Neural cell (in vitro differentiated cells): ENCODE results near the gene UBE2QL1.

Experiments used
- EP300 ChIP-seq: fragments of 450-650 bp; conservative IDR thresholded peaks from 2 replicates; pipeline ENCODE4 v1.6.1; 2014; ENCODE audit warnings: antibody characterized with exemption, mild to moderate bottlenecking, moderate library complexity; ENCODE audit not compliant: poor library complexity, severe bottlenecking
- EZH2 ChIP-seq: fragments of 200-600, 300-800 bp; shearing (Covaris generic), sonication (generic); IDR thresholded peaks from 2 replicates; pipeline ENCODE4 v1.6.1; 2014; ENCODE audit warnings: antibody characterized with exemption, low read length, borderline replicate concordance, mild to moderate bottlenecking; ENCODE audit not compliant: insufficient read depth, poor library complexity, severe bottlenecking
- MXI1 ChIP-seq: fragments of 450-650 bp; conservative IDR thresholded peaks from 2 replicates; pipeline ENCODE4 v1.6.1; 2014; ENCODE audit warnings: antibody characterized with exemption, mild to moderate bottlenecking; ENCODE audit not compliant: poor library complexity, severe bottlenecking
- POLR2AphosphoS5 ChIP-seq: IDR thresholded peaks from 2 replicates; pipeline ENCODE4 v1.6.1; 2012
- TAF1 ChIP-seq: IDR thresholded peaks from 2 replicates; pipeline ENCODE4 v1.6.1; 2012; ENCODE audit warnings: low read depth
- TF ChIP-seq, protein P1 (sequence below): fragments of 450-650 bp; IDR thresholded peaks from 2 replicates; pipeline ENCODE4 v1.5.1; 2014; ENCODE audit warnings: antibody characterized with exemption, mild to moderate bottlenecking, moderate library complexity; ENCODE audit not compliant: poor library complexity, severe bottlenecking

DNA sequence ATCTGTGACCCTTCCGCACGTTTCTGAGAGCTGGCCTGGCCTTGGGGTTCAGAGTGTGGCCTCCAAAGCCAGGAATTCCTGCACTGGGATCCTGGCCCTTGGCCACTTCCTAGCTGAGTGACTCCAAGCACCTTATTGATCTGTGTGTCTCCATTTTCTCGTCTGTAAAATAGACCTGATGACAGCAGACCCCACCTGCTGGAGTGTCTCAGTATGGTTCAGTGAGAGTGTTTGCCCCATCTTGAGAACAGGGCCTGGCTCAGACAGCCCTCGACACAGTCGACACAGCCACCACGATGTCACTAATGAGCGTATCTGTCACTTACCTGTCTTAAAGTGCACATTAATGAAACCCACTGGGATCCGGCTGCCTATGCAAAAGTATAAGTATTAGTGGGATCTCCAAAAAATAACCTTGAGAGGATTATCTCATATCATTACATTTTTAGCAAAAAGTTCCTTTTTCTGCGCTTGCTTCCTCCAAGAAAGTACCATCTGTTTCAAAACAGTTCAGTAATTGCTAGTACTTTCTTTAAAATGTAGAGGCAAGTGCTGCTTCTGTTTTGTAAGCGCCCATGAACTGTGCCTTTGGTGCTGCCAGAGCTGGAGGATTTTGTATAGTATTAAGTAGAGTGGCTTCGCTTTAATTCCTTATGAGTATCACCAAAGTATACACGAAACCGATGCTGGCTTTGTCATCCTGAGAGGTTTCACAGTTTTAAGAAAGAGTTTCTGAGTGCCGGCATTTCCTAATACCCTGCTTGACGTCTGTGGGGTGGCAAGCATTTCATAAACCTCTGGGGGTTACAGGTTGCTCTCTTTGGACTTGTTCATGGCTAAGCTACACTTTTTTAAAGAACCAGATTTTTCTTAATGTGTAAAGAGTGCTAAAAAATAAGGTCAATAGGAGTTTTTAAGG lies 31.7 kb downstream of the UBE2QL1 start:
- TF ChIP-seq, protein P1, sequence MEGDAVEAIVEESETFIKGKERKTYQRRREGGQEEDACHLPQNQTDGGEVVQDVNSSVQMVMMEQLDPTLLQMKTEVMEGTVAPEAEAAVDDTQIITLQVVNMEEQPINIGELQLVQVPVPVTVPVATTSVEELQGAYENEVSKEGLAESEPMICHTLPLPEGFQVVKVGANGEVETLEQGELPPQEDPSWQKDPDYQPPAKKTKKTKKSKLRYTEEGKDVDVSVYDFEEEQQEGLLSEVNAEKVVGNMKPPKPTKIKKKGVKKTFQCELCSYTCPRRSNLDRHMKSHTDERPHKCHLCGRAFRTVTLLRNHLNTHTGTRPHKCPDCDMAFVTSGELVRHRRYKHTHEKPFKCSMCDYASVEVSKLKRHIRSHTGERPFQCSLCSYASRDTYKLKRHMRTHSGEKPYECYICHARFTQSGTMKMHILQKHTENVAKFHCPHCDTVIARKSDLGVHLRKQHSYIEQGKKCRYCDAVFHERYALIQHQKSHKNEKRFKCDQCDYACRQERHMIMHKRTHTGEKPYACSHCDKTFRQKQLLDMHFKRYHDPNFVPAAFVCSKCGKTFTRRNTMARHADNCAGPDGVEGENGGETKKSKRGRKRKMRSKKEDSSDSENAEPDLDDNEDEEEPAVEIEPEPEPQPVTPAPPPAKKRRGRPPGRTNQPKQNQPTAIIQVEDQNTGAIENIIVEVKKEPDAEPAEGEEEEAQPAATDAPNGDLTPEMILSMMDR: peak; percentile 36
- TF ChIP-seq EZH2: no peak
- TF ChIP-seq EP300: no peak
- TF ChIP-seq TAF1: no peak
- no peak for TF ChIP-seq POLR2AphosphoS5
- TF ChIP-seq MXI1: no peak
